ENCODE data around the gene PARP15. TPM values are rescaled to one million over a fixed set of nuclear protein-coding genes. Genes with fewer than 3 reads are reported as not detected.

The PARP15 gene
- total RNA-seq, 1 donor from 2014 or later = not detected

DNA sequence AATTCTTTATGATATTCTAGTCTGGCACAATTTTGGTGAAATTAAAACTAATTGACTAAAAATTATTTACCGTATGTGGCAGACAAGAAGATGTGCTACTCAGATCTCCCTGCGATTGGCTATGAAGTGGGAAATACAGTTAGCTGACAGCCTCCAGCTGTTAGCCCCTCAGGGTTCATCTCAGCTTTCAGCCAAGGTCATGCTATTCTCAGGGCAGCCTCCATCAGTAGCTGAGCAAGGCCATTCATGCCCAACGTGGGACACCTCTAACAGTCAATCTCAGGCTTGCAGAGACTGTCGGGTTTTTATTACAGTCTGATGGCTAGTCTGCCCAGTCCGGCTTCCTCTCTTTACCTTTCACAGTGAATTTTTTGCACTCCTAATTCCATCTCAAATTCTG, 20.1 kb upstream of the PARP15 start:
- Mint-ChIP-seq H3K4me1 (no peaks in the 10 kb centered on the region), H3K4me3 (no peak overlapping the region), H3K36me3 (no peaks in the 10 kb centered on the region), H3K27ac (no peak overlapping the region), H3K9me3 (no peaks in the 10 kb centered on the region), H3K27me3 (ENCODE audit: insufficient read depth, low read depth) (peaks cover 2% of the 10 kb centered on the region)
- no peak overlapping the region for H3K4me3 ChIP-seq
- H3K27me3 ChIP-seq = no peaks in the 10 kb centered on the region
- no peaks in the 10 kb centered on the region for H3K36me3 ChIP-seq
- no peak overlapping the region for H2AFZ ChIP-seq (replicated peaks)
- TF ChIP-seq EZH2 (IDR thresholded peaks at IDR 0.05) = no peak
- TF ChIP-seq, protein P1, sequence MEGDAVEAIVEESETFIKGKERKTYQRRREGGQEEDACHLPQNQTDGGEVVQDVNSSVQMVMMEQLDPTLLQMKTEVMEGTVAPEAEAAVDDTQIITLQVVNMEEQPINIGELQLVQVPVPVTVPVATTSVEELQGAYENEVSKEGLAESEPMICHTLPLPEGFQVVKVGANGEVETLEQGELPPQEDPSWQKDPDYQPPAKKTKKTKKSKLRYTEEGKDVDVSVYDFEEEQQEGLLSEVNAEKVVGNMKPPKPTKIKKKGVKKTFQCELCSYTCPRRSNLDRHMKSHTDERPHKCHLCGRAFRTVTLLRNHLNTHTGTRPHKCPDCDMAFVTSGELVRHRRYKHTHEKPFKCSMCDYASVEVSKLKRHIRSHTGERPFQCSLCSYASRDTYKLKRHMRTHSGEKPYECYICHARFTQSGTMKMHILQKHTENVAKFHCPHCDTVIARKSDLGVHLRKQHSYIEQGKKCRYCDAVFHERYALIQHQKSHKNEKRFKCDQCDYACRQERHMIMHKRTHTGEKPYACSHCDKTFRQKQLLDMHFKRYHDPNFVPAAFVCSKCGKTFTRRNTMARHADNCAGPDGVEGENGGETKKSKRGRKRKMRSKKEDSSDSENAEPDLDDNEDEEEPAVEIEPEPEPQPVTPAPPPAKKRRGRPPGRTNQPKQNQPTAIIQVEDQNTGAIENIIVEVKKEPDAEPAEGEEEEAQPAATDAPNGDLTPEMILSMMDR (IDR thresholded peaks at IDR 0.05) = no peak
- TF ChIP-seq EZH2phosphoT487 (IDR thresholded peaks at IDR 0.05) = no peak
- no peaks in the 10 kb centered on the region for H3F3A ChIP-seq (ENCODE audit: low read depth)
- no peak overlapping the region for H3K9ac ChIP-seq
- H4K20me1 ChIP-seq (ENCODE audit: low read depth) = no peaks in the 10 kb centered on the region
- DNase-seq (ENCODE audit: low spot score) = no peak
- no peaks in the 10 kb centered on the region for H3K79me2 ChIP-seq (ENCODE audit: low read depth)
- H3K4me1 ChIP-seq = no peaks in the 10 kb centered on the region
- H3K27ac ChIP-seq = no peak overlapping the region
- no peaks in the 10 kb centered on the region for H3K9me3 ChIP-seq (ENCODE audit: low read depth)
- no peak overlapping the region for H3K4me2 ChIP-seq

DNA sequence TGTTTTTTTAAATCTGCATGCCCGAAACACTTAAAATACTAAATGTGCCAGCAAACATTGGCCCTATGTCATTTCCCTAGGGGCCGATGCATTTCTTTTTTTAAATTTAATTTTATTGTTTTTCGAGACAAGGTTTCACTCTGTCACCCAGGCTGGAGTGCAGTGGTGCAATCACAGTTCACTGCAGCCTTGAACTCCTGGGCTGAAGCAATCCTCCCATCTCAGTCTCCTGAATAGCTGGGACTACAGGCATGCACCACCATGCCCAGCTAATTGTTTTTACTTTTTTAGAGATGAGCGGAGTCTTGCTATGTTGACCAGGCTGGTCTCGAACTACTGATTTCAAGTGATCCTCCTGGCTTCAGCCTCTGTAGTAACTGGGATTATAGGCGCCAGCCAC, 18.8 kb upstream of the PARP15 start:
- DNase-seq (ENCODE audit: low spot score) = no peak
- H3K4me3 Mint-ChIP-seq = no peak overlapping the region
- peaks cover 9% of the 10 kb centered on the region for H3K27me3 Mint-ChIP-seq (ENCODE audit: insufficient read depth, low read depth)

DNA sequence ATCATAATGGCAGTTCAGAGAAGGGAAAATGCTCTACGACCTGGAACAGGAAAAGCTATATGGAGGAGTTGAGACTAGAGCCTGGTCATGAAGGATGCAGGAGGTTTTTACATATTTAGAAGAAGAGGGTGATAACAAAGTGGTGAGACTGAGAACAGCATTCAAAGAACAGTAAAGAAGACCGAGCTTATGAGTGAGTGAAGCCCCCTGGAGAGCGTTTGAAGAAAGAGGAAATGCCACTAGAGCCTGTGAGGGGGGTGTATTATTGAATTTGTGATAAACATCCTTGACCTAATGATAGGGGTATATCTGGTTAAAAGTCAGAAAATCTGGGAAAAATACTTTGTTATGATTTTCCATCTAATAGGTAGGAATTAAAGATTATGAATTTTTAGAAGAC, 17.5 kb upstream of the PARP15 start:
- TF ChIP-seq, protein P1 (IDR thresholded peaks at IDR 0.05) = no peak
- TF ChIP-seq EZH2phosphoT487 (IDR thresholded peaks at IDR 0.05) = no peak
- no peak for TF ChIP-seq EZH2 (IDR thresholded peaks at IDR 0.05)
- H3K27ac ChIP-seq = no peak overlapping the region
- peaks cover 12% of the 10 kb centered on the region for H3K4me1 ChIP-seq
- H3F3A ChIP-seq (ENCODE audit: low read depth) = peaks cover 9% of the 10 kb centered on the region
- no peak overlapping the region for H3K27ac Mint-ChIP-seq
- no peak overlapping the region for H3K4me3 ChIP-seq
- H3K9me3 Mint-ChIP-seq = no peaks in the 10 kb centered on the region
- no peaks in the 10 kb centered on the region for H3K9me3 ChIP-seq (ENCODE audit: low read depth)
- no peaks in the 10 kb centered on the region for H3K36me3 Mint-ChIP-seq
- H3K4me2 ChIP-seq = no peak overlapping the region
- no peak overlapping the region for H3K9ac ChIP-seq
- no peaks in the 10 kb centered on the region for H3K36me3 ChIP-seq
- peaks cover 19% of the 10 kb centered on the region for H3K27me3 ChIP-seq
- H4K20me1 ChIP-seq (ENCODE audit: low read depth) = no peaks in the 10 kb centered on the region
- H3K4me3 Mint-ChIP-seq = no peak overlapping the region
- H3K79me2 ChIP-seq (ENCODE audit: low read depth) = no peaks in the 10 kb centered on the region
- DNase-seq (ENCODE audit: low spot score) = no peak
- peaks cover 12% of the 10 kb centered on the region for H3K27me3 Mint-ChIP-seq (ENCODE audit: insufficient read depth, low read depth)
- no peak overlapping the region for H2AFZ ChIP-seq (replicated peaks)
- peaks cover 8% of the 10 kb centered on the region for H3K4me1 Mint-ChIP-seq

More for the DNA sequence above, 18.8 kb upstream of the PARP15 start:
- Mint-ChIP-seq H3K36me3 (no peaks in the 10 kb centered on the region), H3K4me1 (peaks cover 2% of the 10 kb centered on the region), H3K9me3 (no peaks in the 10 kb centered on the region), H3K27ac (no peak overlapping the region)
- Histone ChIP-seq H3K4me3 (no peak overlapping the region), H3K27ac (no peak overlapping the region), H3K79me2 (ENCODE audit: low read depth) (no peaks in the 10 kb centered on the region), H2AFZ (replicated peaks) (no peak overlapping the region), H3F3A (ENCODE audit: low read depth) (peaks cover 3% of the 10 kb centered on the region), H3K4me2 (no peak overlapping the region), H4K20me1 (ENCODE audit: low read depth) (no peaks in the 10 kb centered on the region), H3K27me3 (peaks cover 8% of the 10 kb centered on the region), H3K4me1 (peaks cover 2% of the 10 kb centered on the region), H3K9me3 (ENCODE audit: low read depth) (no peaks in the 10 kb centered on the region), H3K9ac (no peak overlapping the region), H3K36me3 (no peaks in the 10 kb centered on the region)
- no peak for TF ChIP-seq EZH2phosphoT487 (IDR thresholded peaks at IDR 0.05)
- TF ChIP-seq, protein P1 (IDR thresholded peaks at IDR 0.05) = no peak
- no peak for TF ChIP-seq EZH2 (IDR thresholded peaks at IDR 0.05)
